ENCODE measurements around the gene SH3GLB2.

SH3GLB2 gene

GRCh38 chr9:129009584-129010141 is 18.5 kb downstream of the SH3GLB2 start:
- Histone ChIP-seq H3K9me3 (ENCODE audit: insufficient read depth, low read length) (no peaks in the 10 kb centered on the region), H3K4me3 (ENCODE audit: insufficient read length, low read depth) (no peak overlapping the region), H3K36me3 (ENCODE audit: insufficient read depth, insufficient read length, low read length) (peaks cover 94% of the 10 kb centered on the region), H3K27me3 (ENCODE audit: insufficient read depth, insufficient read length) (no peaks in the 10 kb centered on the region), H3K4me1 (ENCODE audit: insufficient read depth, insufficient read length) (peaks cover 38% of the 10 kb centered on the region), H3K9ac (ENCODE audit: insufficient read length, low read depth) (no peak overlapping the region)
- TF ChIP-seq SUZ12 (IDR thresholded peaks at IDR 0.05; ENCODE audit: extremely low read depth, insufficient read depth, insufficient read length) (no peak), ZNF274 (IDR thresholded peaks at IDR 0.05; ENCODE audit: low read depth, low read length) (no peak), YY1 (IDR thresholded peaks at IDR 0.05; ENCODE audit: insufficient read depth, insufficient read length) (no peak)
- no peak for DNase-seq (ENCODE audit: low read depth, low spot score)

DNA sequence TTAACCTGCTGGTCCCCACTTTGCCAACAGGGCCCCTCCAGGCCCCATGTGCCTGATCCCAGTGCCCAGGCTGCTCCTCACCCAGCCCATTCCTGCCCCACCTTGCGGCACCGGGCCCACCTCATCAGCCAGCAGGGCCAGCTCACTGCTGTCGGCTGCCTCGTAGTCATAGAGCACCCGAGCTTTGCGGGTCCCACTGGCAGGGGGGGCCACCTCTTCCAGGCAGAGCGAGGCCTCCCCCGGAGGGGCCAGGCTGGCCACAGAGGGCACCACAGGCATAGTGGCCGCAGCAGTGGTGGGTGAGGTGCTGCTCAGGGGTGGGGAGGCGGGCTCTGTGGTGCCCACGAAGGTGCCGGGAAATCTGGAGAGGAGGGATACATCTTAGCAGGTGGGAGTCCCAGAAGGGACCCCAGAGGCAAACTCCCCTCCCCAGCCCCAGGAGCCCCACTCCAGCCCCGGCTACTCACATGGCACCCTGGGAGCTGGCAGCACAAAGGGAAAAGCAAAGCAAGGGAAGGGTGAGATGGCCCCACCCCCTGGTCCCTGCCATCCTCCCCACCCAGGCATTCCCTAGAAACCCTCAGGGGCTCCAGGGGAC is 19.0 kb downstream of the SH3GLB2 start:
- no peak overlapping the region for H3K4me3 ChIP-seq (ENCODE audit: insufficient read length, low read depth)
- peaks cover 90% of the 10 kb centered on the region for H3K36me3 ChIP-seq (ENCODE audit: insufficient read depth, insufficient read length, low read length)
- H3K4me1 ChIP-seq (ENCODE audit: insufficient read depth, insufficient read length): peaks cover 38% of the 10 kb centered on the region
- H3K27me3 ChIP-seq (ENCODE audit: insufficient read depth, insufficient read length): no peaks in the 10 kb centered on the region
- no peak for DNase-seq (ENCODE audit: low read depth, low spot score)
- no peaks in the 10 kb centered on the region for H3K9me3 ChIP-seq (ENCODE audit: insufficient read depth, low read length)
- H3K9ac ChIP-seq (ENCODE audit: insufficient read length, low read depth): no peak overlapping the region
- no peak for TF ChIP-seq ZNF274 (IDR thresholded peaks at IDR 0.05; ENCODE audit: low read depth, low read length)
- no peak for TF ChIP-seq SUZ12 (IDR thresholded peaks at IDR 0.05; ENCODE audit: extremely low read depth, insufficient read depth, insufficient read length)
- no peak for TF ChIP-seq YY1 (IDR thresholded peaks at IDR 0.05; ENCODE audit: insufficient read depth, insufficient read length)

DNA sequence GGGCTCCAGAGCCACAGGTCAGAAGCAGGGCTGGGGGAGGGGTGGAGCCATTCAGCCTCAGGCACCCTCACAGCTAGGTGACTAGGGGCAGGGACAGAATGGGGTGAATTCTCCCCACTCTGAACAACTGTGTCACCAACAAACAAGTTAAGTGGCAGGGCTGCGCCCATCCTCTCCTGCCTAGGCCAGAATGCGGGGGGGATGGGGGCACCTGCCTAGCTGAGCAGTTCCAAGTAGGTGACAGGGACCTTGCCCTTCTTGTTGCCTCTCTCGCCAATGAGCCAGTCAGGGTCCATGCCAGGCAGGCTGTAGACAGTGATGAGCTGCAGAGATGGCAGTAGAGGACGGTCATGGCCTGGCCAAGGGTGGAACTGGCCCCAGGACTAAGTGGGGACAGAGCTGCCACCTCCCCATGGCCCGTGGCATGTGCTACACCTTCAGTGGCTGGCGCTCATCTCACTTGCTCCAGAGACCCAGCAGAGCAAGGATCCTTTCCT is 19.6 kb downstream of the SH3GLB2 start:
- Histone ChIP-seq H3K9me3 (ENCODE audit: insufficient read depth, low read length) (no peaks in the 10 kb centered on the region), H3K36me3 (ENCODE audit: insufficient read depth, insufficient read length, low read length) (peaks cover 86% of the 10 kb centered on the region), H3K4me3 (ENCODE audit: insufficient read length, low read depth) (no peak overlapping the region), H3K4me1 (ENCODE audit: insufficient read depth, insufficient read length) (peaks cover 38% of the 10 kb centered on the region), H3K27me3 (ENCODE audit: insufficient read depth, insufficient read length) (no peaks in the 10 kb centered on the region), H3K9ac (ENCODE audit: insufficient read length, low read depth) (peak overlapping the region; percentile 57)
- DNase-seq (ENCODE audit: low read depth, low spot score): no peak
- no peak for TF ChIP-seq SUZ12 (IDR thresholded peaks at IDR 0.05; ENCODE audit: extremely low read depth, insufficient read depth, insufficient read length)
- TF ChIP-seq ZNF274 (IDR thresholded peaks at IDR 0.05; ENCODE audit: low read depth, low read length): no peak
- TF ChIP-seq YY1 (IDR thresholded peaks at IDR 0.05; ENCODE audit: insufficient read depth, insufficient read length): no peak

GRCh38 chr9:129007766-129008468 is 20.2 kb downstream of the SH3GLB2 start:
- TF ChIP-seq YY1 (IDR thresholded peaks at IDR 0.05; ENCODE audit: insufficient read depth, insufficient read length) (no peak), ZNF274 (IDR thresholded peaks at IDR 0.05; ENCODE audit: low read depth, low read length) (no peak), SUZ12 (IDR thresholded peaks at IDR 0.05; ENCODE audit: extremely low read depth, insufficient read depth, insufficient read length) (no peak)
- Histone ChIP-seq H3K9me3 (ENCODE audit: insufficient read depth, low read length) (no peaks in the 10 kb centered on the region), H3K27me3 (ENCODE audit: insufficient read depth, insufficient read length) (no peaks in the 10 kb centered on the region), H3K4me1 (ENCODE audit: insufficient read depth, insufficient read length) (peaks cover 36% of the 10 kb centered on the region), H3K4me3 (ENCODE audit: insufficient read length, low read depth) (no peak overlapping the region), H3K9ac (ENCODE audit: insufficient read length, low read depth) (peak overlapping the region; percentile 50), H3K36me3 (ENCODE audit: insufficient read depth, insufficient read length, low read length) (peaks cover 86% of the 10 kb centered on the region)
- no peak for DNase-seq (ENCODE audit: low read depth, low spot score)

DNA sequence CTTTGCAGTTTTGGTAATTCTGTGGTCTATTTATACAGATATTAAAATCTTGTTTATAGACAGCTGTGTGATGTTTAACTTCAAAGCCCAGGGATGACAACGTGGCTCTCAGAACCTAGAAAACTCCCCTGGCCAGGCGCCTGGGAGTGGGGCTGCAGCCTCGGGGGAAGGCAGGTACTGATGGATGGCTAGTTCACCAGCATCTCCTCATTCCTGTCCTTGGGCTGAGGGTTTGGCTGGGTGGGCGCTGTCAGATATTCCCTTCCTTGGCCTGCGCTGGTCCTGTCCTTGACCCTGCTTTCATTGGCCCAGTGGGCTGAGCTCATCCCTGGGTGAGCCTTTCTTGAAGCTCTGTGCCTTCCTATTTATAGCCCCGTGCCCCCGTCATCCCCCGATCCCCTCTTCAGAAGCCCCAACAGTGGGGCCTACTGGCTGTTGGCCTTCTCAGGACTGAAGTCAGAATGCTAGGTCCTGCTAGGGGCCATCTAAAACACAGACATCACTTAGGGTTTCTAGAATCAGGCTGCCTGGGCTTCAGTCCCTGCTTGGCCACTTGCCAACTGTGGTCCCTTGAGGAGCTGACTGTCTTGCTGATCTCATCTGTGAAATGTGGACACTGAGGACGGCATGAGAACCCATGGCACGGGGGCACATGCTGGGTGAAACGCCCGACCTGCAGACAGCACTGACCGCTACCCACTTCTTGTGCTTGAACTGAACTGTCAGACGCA is 20.9 kb downstream of the SH3GLB2 start:
- H3K27me3 ChIP-seq (ENCODE audit: insufficient read depth, insufficient read length): no peaks in the 10 kb centered on the region
- H3K9ac ChIP-seq (ENCODE audit: insufficient read length, low read depth): peak overlapping the region; percentile 44
- no peak for DNase-seq (ENCODE audit: low read depth, low spot score)
- H3K9me3 ChIP-seq (ENCODE audit: insufficient read depth, low read length): no peaks in the 10 kb centered on the region
- no peak overlapping the region for H3K4me3 ChIP-seq (ENCODE audit: insufficient read length, low read depth)
- H3K36me3 ChIP-seq (ENCODE audit: insufficient read depth, insufficient read length, low read length): peaks cover 86% of the 10 kb centered on the region
- H3K4me1 ChIP-seq (ENCODE audit: insufficient read depth, insufficient read length): peaks cover 32% of the 10 kb centered on the region
- TF ChIP-seq ZNF274 (IDR thresholded peaks at IDR 0.05; ENCODE audit: low read depth, low read length) (no peak), YY1 (IDR thresholded peaks at IDR 0.05; ENCODE audit: insufficient read depth, insufficient read length) (no peak), SUZ12 (IDR thresholded peaks at IDR 0.05; ENCODE audit: extremely low read depth, insufficient read depth, insufficient read length) (no peak)

DNA sequence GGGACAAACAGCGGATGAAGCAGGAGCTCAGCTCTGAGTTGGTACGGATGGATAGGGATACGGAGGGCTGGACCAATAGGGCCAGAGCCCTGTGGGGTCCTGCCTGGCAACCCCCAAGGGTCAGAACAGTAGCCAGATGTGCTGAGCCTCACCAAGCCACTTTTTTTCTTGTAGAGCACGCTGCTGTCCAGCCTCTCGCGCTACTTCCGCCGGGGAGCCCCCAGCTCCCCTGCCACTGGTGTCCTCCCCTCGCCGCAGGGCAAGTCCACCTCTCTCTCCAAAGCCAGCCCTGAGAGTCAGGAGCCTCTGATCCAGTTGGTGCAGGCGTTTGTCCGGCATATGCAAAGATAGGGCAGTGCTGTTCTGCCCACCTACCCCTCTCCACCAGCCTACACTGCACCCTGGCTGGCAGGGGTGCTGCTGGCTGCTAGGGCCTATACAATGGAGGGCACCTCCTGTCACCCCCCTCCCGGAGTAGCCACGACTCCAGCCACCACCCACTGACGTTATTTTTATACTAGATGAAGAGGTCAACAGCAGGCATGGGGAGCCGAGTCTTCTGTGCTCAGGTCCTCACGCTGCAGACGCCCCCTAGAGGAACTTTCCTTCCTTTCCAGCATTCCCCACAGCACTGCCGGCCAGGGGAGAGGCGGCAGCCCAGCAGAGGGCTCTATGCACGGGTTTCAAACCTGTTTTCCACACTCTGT is 21.6 kb downstream of the SH3GLB2 start:
- no peak overlapping the region for H3K9ac ChIP-seq (ENCODE audit: insufficient read length, low read depth)
- TF ChIP-seq SUZ12 (IDR thresholded peaks at IDR 0.05; ENCODE audit: extremely low read depth, insufficient read depth, insufficient read length): no peak
- no peak for TF ChIP-seq ZNF274 (IDR thresholded peaks at IDR 0.05; ENCODE audit: low read depth, low read length)
- no peak for TF ChIP-seq YY1 (IDR thresholded peaks at IDR 0.05; ENCODE audit: insufficient read depth, insufficient read length)
- peaks cover 88% of the 10 kb centered on the region for H3K36me3 ChIP-seq (ENCODE audit: insufficient read depth, insufficient read length, low read length)
- H3K4me3 ChIP-seq (ENCODE audit: insufficient read length, low read depth): no peak overlapping the region
- DNase-seq (ENCODE audit: low read depth, low spot score): peak; percentile 72
- H3K4me1 ChIP-seq (ENCODE audit: insufficient read depth, insufficient read length): peaks cover 30% of the 10 kb centered on the region
- no peaks in the 10 kb centered on the region for H3K27me3 ChIP-seq (ENCODE audit: insufficient read depth, insufficient read length)
- H3K9me3 ChIP-seq (ENCODE audit: insufficient read depth, low read length): no peaks in the 10 kb centered on the region

Measured in NT2/D1 (cell line).